GM11168 (cell line): Measurements from ENCODE around the gene NRXN3.

ENCODE experiments used
- in situ Hi-C: fragments of 300-500 bp; cut with MboI; formaldehyde crosslinking; loops from one replicate; pipeline ENCODE4 v1.12.0; 2022; ENCODE audit warnings: low sequenced_read_pairs; ENCODE audit not compliant: unreplicated experiment

The NRXN3 gene

DNA sequence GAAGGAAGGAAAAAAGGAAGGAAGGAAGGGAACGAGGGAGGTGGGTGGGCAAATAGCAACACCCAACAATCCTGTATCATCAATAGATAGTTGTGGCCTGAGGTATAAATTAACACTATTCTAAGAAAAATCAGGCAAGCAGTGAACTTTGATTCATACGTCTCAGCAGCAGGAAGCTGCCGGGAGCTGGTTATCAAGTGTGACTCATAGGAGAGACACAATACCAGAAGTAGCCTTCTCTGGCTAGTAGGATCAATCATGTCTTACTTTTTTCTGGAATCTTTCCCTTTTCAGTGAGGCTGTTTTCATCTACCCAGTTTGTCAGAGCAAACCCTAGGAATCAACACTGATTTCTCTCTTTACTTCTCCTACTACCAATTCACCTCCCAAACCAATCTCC is 780.5 kb downstream of the NRXN3 start:
- in situ Hi-C loops, result no loop called here

DNA sequence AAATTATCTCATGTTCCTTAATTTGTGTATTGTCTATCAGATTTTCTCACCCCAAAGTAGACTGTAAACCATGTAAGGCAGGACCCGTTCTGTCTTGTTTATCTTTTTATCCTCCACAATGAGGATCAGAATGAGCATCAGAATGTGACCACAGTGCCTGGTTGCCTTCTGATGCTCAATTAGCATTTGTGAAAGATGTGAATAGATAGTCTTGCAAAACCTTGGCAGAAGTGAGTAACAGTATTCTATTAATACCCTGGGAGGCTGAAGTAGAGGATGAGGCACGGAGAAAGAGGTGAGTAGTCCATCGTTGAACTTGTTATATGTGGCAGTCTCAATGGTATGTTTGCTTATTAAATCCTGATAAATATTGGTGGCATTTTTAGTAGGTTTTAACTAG is 781.4 kb downstream of the NRXN3 start:
- in situ Hi-C loops, result no loop called here

GRCh38 chr14:78959674-78960264 is 789.6 kb downstream of the NRXN3 start:
- in situ Hi-C loops, result no loop called here

GRCh38 chr14:78967111-78967809 is 797.1 kb downstream of the NRXN3 start:
- in situ Hi-C loops, result no loop called here

- in situ Hi-C loops, result no loop called here
Observed at GRCh38 chr14:78968265-78968664, 798.1 kb downstream of the NRXN3 start.

DNA sequence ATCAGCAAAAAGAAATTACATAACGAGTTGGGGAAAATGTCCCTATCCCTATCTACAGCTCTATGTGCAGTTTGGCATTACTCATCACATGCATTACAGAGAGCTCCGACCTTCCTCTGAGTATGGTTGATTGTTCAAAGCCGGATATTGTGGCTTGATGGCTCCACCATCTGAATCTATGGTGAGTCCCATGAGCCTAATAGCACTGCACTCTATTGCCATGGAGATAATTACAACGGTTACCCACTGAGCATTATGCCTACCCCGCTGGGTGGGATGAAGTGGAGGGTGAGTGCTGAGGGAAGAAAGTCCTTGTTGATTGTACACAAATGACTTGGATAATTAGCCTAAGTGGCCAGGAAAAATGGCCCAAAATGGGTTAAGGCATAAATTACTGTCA is 800.5 kb downstream of the NRXN3 start:
- in situ Hi-C loops, result no loop called here

- in situ Hi-C loops, result no loop called here
Observed at GRCh38 chr14:78972440-78972839, 802.3 kb downstream of the NRXN3 start.

- in situ Hi-C loops, result no loop called here
Observed at GRCh38 chr14:78974691-78975090, 804.5 kb downstream of the NRXN3 start.

DNA sequence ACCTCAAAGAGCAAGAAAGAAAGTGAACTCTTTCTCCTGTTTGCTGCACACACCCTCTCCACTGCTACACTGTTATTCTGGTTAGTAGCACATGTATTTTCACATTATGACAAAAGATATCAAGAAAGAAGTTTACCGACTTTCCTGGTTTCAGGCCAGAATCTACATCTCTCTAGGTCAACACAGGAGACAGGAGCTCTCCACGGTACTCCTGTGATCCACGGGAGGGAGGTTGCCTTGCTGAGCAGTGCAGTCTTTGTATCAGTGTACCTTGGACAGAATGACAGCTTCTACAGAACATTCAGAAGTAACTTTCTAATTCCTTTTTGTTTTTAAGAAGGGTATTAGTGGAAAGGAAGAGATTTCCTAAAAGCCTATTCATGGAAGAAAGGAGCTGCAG is 805.6 kb downstream of the NRXN3 start:
- in situ Hi-C loops, result no loop called here

GRCh38 chr14:78978896-78979295 is 808.7 kb downstream of the NRXN3 start:
- in situ Hi-C loops, result no loop called here

DNA sequence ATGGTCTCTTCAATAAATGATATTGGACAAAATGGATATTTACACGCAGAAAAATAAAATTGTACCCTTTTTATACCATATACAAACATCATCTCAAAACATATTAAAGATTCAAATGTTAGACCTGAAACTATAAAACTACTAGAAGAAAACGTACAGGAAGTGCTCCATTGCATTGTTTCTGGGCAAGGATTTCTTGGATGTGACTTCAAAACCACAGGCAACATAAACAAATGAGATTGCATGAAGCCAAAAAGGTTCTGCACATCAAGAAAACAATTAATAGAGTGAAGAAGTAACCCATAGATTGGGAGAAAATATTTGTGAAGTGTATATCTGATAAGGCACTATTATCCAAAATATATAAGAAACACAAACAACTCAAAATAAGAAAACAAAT is 812.4 kb downstream of the NRXN3 start:
- in situ Hi-C loops, result no loop called here

DNA sequence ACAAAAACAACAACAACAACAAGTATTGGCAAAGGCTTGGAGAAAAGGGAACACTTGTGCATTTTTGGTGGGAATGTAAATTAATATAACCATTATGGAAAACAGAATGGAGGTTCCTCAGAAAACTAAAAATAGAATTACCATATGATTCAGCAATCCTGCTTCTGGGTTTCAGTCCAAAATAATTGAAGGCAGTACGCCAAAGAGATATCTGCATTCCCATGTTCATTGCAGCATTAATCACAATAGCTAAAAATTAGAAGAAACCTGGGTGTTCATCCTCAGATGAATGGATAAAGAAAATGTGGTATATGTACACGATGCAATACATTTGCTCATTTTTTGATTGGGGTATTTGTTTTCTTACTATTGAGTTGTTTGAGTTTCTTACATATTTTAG is 813.0 kb downstream of the NRXN3 start:
- in situ Hi-C loops, result no loop called here

DNA sequence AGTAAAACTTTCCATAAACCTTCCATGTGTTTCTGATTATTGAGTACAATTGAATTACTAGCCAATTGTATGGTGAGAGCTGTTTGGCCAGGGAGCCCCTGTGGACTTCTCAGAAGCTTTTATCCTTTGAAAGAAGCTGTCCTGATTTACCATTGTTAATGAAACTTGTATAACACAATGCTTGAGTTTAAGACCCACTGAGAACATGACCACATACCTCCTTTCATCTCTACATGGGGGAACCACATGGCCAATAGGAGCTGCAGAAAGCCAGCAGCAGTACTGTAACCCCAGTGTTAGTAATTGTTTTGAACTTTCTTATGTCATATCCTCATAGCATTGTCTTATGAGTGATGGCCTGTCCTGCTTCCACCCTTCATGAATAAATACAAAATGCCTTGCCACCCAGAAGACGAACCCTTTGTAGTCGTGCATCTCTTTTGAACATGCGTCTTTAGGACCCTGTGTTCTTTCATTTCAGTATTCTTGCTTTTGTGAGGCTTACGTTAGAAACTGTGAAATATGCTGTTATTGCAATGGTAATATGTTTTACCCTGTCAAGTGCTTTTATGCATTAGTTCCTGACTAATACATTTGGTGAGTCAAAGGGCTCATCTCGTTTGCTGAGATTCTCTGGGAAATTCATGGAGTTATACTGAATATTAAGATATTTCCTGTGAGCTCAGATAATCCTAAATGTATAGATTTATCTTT is 815.7 kb downstream of the NRXN3 start:
- in situ Hi-C loops, result no loop called here

- in situ Hi-C loops, result no loop called here
Observed at GRCh38 chr14:78986989-78987388, 816.8 kb downstream of the NRXN3 start.

DNA sequence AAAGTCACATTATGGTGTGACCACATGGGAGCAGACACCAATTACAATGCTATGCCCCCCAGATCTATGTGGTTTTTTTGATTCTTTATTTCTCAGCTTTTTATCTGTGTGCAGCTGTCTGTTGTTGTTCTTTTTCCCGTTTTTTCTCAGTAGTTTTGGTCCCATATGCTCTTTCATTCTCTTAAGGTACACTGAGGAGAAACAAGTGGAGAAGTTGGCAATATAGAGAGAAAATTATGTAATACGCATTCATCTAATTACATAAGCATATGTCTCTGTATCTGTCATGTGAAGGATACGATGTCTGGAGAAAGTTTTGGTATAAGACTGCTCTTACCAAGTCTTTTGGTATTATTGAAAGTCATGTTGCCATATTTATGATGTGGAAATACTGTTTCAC is 819.0 kb downstream of the NRXN3 start:
- in situ Hi-C loops, result no loop called here

DNA sequence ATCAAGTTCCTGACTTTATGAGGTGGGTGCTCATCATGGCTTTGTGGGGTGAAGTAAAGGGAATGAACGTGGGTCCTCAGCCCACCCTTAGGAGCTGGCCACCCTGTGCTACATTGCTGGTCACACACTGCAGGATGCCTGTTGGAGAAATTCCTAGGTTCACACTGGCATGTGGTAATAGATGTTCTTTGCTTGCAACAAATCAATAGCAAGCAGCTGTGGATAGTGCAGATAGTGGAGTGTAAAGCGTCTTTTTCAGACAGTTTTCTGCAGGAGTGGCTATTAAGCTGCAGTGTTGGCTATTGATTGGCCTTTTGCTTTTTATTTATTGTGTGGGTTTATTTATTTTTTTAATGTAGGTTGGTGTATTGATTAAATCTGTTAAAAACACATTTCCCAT is 822.7 kb downstream of the NRXN3 start:
- in situ Hi-C loops, result no loop called here

GRCh38 chr14:78997811-78998210 is 827.6 kb downstream of the NRXN3 start:
- in situ Hi-C loops, result no loop called here

DNA sequence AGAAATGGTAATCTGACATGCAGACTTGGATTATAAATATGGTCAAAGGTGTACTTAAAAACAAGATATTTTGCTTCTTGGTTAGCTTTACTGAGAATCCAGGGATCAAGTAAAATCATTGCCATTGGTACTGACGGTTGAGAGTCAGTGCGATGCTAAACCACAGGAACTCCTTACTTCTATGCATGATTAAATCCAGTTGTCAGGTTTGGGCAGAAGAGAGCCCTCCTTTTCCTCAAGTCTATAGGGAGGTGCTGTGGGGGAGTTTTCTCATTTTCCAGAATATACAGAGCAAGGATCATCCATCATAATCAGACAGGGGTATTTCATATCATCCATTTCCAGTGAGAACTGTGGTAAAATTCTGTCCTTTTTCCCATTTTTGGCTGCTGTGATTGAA is 839.1 kb downstream of the NRXN3 start:
- in situ Hi-C loops, result no loop called here

- in situ Hi-C loops, result no loop called here
Observed at GRCh38 chr14:79011091-79011919, 841.1 kb downstream of the NRXN3 start.

DNA sequence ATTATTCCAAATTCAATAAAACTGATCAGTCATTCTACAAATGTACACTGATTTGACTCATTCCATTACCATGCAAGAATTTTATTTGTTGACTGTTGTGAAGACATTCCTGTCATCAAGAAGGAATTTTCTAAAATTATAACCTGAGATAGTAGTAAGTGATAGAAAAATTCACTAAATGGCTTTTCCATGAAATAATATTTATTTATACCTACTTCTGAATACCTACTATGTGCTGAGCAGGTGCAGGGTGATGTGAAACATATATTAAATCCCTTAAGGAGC is 841.7 kb downstream of the NRXN3 start:
- in situ Hi-C loops, result no loop called here
